Stimulated activated naive CD8-positive, alpha-beta T cell treated with anti-CD3 and anti-CD28 coated beads, Interleukin-15, Interleukin-2, amounts not matched to agents 100 U/mL and 50 U/mL, for 24 hours (primary cell): Measurements from ENCODE around the gene CDYL.

Source experiments
- ATAC-seq: fragments of 150-1000 bp; cut with Tn5 transposase; one replicate; pipeline ENCODE4 v1.10.0; 2021
- DNase-seq: peaks from one replicate; pipeline ENCODE4 v3.0.0; 2021

CDYL gene

DNA sequence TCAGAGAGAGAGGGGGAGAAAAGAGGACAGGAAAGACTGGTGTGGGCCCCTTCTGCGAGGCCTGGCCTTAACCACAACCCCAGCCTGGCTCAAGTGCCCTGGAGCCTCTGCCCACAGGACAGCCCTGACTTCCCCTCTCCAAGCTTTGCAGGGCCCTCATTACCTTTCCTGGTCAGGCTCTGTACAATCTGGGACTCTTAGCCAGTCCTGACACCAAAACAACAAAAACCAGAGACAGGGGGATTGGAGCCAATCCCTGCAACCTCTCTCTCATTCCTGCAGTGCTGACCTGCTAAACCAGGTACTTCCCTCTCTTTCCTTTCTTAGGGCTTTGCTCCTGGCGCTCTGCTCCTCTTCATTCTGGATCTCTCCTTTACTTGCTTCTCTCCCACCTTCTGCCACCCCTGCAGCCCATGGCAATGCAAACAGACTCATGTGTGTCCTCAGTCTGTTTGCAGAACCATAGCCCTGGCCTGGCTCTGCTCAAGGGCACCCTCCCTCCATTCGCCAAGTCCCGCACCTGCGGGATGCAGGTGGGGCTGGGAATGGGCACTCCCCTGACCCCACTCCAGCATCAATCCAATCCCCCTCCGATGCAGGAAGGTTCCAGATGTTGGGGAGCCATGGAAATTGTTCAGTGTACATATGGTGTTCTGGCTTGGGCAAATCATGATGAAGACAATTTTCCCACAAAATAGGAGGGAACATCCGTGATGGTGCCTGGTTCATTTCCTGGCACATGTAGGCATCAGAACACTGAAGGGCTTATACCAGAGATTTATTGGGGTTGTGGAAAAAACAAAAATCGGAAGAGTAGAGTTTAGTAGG is 189.6 kb downstream of the CDYL start:
- DNase-seq (no peak), ATAC-seq (no peak)

DNA sequence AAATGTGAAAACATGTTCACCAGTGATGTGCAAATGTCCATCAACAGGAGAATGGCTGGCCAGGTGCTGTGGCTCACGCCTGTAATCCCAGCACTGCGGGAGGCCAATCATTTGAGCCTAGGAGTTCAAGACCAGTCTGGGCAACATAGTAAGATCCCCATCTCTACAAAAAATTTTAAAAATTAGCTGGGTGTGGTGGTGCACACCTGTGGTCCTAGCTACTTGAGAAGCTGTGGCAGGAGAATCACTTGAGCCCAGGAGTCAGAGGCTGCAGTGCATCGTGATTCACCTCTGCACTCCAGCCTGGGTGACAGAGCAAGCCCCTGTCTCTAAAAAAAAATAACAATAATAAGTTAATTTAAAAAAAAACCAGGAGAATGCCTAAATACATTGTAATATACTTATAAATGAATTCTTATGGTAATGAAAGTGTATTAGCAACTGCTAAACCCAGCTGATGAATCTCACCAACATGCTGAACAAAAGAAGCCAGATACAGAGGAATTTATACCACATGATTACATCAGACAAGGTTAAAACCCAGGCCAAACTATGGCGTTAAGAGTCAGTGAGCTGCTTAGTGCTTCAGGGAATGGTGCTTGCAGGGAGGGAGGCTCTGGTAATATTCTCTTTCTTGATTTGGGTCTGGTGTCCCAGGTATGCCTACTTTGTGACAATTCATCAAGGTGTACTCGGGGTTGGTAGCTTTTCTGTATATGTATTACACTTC is 191.3 kb downstream of the CDYL start:
- ATAC-seq (no peak), DNase-seq (no peak)

DNA sequence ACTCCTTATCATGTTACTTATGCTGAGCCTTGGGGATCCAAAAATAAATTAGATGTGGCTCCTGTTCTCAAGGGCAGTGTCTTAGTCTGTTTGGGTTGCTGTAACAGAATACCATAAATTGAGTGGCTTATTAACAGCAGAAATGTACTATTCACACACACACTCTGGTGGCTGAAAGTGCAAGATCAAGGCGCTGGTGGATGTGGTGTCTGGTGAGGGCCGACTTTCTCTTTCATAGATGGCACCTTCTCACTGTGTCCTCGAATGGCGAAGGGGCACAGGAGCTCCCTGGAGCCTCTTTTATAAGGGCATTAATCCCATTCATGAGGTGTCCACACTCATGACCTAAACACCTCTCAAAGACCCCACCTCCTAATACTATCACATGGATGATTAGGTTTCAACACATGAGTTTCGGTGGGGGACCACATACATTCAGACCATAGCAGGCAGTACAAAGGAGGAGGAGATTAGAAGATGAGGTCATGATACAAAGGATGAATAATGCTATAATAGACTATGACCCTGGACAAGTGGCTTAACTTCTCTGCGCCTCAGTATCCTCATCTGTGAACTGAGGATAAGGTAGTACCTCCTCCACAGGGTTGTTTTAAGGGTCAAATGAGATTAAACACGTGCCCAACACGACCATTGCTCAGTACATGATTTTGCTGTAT is 193.5 kb downstream of the CDYL start:
- ATAC-seq (no peak), DNase-seq (no peak)

DNA sequence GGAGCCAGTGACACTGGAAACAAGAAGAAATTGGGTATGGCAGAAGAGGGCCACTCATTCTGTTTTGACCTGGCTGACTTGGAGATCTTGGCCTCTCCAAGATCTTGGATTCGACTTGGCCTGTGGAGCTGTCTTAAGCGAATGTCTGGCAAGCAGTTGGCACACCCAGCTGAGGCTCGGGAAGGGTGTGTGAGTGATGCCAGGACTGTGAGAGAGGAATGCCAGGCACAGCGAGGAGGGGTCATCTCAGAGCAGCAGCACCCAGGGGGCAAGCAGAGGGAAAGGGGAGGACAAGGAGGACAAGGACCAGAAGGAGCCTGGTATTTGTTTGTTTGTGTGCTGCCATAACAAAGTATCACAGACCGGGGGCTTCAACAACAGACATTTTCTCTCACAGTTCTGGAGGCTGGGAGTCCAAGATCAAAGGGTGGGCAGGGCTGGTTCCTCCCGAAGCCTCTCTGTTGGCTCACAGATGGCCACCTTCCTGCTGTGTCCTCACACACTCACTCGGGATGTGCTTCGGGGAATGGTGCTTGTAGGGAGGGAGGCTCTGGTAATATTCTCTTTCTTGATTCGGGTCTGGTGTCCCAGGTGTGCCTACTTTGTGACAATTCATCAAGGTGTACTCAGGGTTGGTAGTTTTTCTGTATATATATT is 194.7 kb downstream of the CDYL start:
- DNase-seq = no peak
- no peak for ATAC-seq

DNA sequence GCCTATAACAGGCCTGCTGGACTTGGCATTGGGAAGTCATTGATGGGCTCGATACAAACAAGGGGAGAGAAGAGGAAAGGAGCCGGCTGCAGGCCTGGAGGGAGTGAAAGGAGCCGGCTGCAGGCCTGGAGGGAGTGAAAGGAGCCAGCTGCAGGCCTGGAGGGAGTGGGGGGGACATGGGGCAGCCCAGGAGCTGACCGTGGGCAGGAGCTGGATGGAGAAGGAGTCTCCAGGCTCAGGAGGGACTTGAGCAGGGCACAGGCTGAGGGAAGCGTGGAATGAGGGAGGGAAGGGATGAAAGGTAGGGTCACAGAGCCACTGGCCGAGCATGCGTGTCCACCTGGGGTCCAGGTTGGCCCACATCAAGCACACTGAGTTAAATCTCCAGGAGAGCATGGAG is 195.6 kb downstream of the CDYL start:
- DNase-seq (no peak), ATAC-seq (no peak)

DNA sequence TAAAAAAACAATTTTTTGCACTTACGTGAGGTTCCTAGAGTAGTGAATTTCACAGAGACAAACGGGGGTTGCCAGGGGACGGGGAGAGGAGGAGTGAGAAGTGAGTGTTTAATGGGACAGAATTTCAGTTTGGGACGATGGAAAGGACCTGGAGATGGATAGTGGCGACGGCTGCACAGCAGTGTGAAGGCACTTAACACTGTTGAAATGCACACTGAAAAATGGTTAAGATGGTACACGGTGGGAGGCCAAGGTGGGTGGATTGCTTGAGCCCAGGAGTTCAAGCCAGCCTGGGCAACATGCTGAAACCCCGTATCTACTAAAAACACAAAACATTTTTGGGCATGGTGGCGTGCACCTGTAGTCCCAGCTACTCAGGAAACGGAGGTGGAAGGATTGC is 196.2 kb downstream of the CDYL start:
- ATAC-seq = no peak
- DNase-seq = no peak

DNA sequence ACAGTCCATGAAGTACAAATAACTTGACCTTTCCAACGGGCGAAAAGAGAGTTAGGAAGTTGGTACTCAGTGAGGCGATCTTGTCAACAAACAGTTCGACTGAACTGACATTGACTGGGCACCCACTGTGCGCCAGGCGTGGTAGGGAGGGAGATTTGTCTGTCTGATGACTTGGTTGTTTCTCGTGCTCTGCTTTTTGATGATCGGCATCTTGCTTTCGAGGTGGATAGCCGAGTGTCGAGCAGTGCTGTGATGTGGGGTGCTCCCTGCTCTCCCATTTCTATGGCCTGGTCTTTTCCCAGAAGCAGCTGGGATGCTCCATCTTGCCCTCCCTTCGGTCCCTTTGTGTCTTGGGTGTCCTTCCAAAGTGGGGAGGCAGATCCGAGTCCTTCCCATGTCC is 197.2 kb downstream of the CDYL start:
- ATAC-seq (no peak), DNase-seq (no peak)

DNA sequence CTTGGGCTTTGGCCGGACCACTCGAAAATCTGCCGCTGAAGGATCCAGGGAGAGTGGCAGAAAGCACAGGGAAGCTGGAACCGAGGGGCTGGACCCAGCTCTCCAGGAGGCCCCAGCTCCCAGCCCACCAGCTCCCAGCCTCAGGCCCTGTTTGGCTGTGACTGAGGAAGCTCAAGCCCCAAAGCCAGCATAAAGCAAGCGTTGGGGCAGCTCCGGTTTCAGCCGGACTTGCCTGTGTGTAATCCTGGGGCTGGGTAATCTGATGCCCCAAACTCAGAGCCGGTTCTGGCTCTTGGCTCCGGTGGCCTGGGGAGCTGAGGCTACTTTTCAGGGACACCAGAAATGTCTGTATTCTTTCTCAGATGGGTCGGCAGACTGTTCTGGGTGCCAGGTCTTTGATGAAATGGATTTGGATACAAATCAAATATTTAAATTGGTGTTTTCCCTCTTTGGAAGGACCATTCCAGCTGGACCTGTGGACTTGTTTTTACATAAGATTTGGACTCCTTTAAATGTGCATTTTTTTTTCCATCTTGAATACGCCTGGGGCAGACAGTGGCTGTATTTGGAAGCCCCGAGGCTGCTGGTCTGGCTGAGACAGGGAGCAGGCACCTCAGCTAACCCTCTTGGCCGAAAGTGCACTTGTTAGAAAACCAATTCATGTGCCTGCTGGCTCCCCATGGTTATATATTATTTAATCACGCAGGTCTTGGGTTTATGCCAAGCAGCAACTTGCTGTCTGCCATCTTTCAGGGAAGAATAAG is 198.0 kb downstream of the CDYL start:
- ATAC-seq (no peak), DNase-seq (no peak)

DNA sequence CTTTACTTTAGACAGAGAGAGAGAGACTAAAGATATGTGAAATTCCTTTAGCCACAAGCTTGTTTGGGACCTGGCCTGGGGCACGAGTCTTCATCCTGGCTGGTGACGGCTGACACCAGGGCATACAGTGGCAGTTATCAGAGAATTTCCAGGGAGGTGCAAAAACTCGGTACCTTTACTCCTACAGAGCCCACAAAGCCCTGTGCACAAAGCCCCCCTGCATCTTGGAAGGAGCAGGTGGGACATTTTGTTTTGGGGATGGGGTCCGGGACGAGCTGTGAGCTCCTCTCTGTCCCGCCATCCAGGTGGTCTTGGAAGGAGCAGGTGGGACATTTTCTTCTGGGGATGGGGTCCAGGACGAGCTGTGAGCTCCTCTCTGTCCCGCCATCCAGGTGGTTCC is 198.8 kb downstream of the CDYL start:
- no peak for DNase-seq
- ATAC-seq = no peak

DNA sequence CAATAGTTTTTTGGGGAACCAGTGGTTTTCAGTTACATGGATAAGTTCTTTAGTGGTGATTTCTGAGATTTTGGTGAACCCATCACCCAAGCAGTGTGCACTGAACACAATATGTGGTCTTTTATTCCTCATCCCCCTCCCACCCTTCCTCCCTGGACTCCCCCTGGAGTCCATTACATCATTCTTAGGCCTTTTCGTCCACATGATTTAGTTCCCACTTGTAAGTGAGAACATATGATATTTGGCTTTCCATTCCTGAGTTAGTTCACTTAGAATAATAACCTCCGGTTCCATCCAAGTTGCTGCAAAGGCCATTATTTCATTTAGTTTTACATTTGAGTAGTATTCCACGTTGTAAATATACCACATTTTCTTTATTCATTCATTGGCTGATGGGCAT is 199.3 kb downstream of the CDYL start:
- no peak for DNase-seq
- no peak for ATAC-seq

DNA sequence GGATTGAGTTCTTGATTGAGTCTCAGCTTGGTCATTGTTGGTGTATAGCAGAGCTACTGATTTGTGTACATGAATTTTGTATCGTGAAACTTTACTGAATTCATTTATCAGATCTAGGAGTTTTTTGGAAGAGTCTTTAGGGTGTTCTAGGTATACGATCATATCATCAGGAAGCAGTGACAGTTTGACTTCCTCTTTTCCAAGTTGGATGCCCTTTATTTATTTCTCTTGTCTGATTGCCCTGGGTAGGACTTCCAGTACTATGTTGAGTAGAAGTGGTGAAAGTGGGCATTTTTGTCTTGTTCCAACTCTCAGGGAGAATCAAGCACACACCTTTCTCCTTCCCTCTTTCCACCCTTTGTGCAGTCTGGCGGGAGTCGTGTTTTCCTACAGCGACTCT is 201.3 kb downstream of the CDYL start:
- DNase-seq (no peak), ATAC-seq (no peak)

DNA sequence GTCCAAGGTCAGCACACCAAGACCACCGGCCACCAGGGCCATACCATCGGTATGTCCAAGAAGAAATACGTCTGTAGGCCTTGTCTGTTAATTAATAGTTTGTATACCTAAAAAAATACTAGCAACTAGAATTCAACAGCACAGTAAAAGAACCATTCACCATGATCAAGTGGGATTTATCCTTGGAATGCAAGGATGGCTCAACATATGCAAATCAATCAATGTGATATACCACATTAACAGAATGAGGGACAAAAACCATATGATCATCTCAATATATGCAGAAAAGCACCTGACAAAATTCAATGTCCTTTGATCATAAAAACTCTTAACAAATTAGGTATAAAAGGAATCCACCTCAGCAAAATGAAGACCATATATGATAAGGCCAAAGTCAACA is 203.2 kb downstream of the CDYL start:
- no peak for ATAC-seq
- no peak for DNase-seq

DNA sequence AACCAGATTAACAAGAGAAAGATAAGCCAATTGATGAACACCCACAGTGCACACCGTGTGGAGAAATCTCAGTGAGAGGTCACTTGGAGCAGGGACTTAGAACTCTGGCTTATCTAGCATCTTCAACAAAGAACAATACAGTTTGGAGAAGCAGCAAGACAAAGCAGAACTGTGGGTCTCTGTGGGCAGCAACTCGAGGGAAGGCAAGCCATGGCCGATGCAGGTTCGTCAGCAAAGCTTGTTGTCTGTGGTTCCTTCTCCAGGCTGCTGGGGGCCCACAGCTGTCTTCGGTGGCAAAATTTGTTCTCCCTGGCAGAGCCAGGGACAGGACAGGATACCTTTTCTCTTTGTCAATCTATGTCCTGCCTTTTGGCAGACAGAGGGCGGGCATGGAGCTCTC is 205.6 kb downstream of the CDYL start:
- DNase-seq (no peak), ATAC-seq (no peak)

DNA sequence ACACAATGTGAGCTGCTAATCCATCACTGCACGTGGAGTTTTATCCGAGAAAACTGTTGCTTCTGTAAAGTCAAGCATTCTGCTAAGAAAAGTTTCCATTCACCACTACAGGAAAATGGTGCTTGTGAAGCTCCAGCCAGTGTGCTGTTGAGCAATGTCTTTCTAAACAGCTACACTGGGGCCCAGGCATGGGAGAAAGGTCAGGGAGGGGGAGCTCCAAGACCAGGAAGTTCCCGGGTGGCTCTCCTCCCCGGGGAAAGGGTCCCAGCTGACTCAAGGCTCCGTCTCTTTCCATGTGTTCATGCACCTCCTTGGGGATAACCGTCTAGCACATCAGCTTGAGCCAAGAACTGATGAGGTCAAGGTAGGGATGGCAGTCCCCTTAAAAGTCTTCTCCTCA is 207.1 kb downstream of the CDYL start:
- no peak for ATAC-seq
- DNase-seq = no peak

DNA sequence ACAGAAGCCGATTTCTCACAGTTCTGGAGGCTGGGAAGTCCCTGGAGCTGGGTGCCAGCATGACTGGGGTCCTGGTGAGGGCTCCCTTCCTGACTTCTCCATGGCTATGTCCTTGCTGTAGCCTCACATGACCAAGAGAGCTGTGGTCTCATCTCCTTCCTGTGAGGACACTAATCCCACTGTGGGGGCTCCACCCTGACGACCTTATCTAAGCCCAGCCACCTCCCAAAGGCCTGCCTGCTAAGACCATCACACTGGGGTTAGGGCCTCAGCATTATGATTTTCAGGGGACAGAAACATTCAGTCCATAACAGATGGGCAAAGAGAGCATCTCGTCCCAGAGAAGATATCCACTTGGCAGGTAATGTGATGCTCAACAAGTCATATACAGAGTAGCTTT is 210.8 kb downstream of the CDYL start:
- no peak for DNase-seq
- ATAC-seq = no peak

DNA sequence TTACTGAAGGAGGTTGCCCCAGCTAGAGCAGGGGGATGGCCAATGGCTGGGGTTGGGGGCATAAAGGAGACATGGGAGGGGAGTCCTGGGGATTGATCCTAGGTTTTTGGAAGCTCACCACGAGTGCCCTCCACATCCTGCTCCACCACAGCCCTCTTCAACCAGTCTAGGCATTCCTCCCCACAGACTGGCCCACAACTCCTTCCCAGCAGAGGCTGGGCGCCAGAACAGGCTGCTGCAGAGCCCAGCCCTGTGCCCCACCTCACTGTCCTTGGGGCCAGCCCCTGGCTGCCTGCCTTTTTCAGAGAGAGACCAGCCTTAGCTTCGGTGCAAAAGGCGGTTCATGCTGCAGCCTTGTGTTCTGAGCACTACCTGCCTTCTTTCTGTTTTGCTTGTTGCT is 211.2 kb downstream of the CDYL start:
- no peak for DNase-seq
- ATAC-seq = no peak

DNA sequence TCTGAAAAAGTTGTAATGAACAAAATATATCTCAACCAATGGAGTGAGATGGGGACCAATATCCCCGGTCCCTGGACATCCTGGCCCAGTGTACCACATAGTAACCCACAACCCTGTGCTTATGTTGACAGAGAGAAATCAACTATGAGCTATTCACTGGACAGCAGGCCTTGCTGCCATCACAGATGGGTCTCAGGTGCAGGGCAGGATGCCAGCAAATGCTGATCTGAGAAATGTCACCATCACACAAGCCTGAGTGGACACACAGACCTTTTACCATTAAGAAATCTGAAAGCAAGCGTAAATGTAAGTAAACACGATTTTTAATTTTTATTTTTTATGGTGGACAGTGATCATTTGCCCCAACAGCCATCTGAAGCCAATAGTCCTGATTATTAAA is 218.5 kb downstream of the CDYL start:
- ATAC-seq (no peak), DNase-seq (no peak)

DNA sequence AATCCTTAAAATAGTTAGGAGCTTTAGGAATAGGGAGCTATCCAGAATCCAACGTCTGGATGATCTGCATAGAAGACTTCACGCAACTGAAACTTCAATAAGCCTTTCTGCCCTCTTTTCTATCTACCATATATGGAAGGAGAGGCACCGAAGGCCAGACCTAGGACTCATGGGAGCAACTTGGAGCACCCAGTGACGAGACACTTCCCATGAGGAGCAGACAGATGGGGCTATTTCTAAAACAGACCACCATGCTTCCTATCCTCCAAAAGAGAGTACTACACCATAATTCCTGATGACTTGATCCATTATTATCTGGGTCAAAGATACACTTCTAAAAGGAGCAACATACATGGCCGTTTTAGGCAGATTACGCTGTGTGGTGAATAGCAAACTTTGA is 221.7 kb downstream of the CDYL start:
- ATAC-seq = no peak
- no peak for DNase-seq

DNA sequence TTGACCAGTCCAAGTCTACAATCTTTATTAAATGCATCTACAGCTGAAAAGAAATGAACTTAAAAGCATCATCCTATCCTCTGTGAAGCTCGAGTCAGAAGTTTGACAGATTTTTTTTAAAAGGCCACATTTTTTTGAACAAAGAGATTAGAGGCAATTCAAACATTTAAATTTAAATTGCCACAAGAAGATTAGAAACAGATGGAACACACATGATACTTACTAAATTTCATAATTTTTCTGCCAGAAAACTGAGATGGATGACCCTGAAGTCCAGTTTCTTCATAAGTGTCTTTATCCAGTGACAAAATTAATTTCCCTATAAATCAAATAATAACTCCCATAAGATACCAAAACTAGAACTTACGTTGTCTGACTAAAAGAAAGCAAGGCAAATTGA is 223.4 kb downstream of the CDYL start:
- no peak for DNase-seq
- no peak for ATAC-seq

DNA sequence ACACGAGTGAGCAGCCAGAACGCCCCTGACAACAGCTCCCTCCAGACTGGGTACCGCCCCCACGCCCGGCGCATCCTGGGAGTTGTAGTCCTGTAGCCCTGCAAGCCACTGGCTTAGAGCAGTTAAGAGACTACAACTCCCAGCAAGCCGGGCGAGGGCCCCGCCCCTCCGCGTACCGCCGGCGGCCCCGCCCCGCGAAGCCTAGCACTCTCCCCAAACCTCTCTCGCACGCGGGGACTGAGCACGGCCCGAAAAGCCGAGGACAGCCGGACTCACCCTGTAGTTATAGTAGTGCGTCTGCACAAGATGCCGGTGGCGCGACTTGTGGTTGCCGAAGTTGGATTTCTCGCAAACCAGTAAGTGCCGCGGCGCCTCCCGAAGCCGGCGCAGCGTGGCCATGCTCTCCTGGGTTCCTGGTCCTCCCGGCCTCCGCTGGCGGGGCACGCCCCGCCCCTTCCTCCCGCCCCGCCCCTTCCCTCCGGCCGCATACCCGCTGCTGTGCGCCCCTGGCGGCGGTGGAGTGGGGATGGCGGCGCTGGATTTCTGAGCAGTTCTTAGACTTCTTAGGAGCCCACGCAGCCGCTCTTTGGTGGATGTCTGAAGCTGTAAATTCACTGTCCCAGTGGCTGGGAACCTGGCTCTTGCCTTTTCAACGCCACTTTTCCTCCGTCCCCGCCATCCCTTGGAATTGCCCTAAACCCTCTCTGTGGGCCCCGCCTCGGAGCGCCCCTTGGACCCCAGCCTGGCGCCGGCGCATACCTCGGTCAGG is 227.6 kb downstream of the CDYL start, which contains the start of gene RPP40:
Gene RPP40 (minus strand): TSS at position 434 of the 769 bp plus-strand sequence. CDS start 35 bp downstream, at position 399.
- DNase-seq (peak; percentile 99), ATAC-seq (peak; percentile 98)

DNA sequence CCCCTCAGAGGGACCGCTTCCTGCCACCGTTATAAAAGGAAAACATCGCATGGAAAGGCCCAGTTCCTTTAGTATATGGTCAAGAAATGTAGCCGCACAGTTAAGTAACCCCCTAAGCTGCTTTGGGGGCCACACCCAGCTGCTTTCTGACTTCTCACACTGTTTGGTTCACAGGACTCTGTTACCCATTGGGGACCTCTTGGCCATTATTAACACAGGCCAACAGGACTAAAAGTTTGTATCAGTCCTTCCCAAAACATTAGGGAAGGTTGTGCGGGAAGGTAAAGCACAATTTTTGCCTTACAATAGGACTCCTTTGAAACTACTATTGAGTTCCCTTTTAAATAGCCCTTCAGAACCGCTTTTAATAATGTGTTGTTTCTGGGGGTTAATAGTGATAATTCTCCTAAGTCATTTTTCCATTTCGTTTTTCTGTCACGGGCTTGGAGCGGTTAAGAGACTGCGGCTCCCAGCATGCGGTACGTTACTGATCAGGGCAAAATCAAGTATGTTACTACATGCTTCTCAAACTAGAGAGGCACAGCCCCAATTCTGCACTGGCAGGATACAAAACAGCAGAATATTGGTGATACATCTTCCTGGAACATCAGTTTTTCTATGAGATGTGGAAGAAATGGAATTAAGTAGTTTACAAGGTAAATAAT is 228.3 kb downstream of the CDYL start:
- no peak for DNase-seq
- no peak for ATAC-seq
